HG03064 (cell line): Measurements from ENCODE around the gene MAD1L1.
"Not testable (repeated sequence)": the region's sequence is repeated elsewhere in the genome, so short reads cannot be mapped to it uniquely, and the experiment has no call there.

Experiments used
- ATAC-seq: cut with Tn5 transposase; IDR thresholded peaks from one replicate; pipeline ENCODE4 v1.9.1; 2021; ENCODE audit warnings: low read depth; ENCODE audit not compliant: unreplicated experiment

The MAD1L1 gene

DNA sequence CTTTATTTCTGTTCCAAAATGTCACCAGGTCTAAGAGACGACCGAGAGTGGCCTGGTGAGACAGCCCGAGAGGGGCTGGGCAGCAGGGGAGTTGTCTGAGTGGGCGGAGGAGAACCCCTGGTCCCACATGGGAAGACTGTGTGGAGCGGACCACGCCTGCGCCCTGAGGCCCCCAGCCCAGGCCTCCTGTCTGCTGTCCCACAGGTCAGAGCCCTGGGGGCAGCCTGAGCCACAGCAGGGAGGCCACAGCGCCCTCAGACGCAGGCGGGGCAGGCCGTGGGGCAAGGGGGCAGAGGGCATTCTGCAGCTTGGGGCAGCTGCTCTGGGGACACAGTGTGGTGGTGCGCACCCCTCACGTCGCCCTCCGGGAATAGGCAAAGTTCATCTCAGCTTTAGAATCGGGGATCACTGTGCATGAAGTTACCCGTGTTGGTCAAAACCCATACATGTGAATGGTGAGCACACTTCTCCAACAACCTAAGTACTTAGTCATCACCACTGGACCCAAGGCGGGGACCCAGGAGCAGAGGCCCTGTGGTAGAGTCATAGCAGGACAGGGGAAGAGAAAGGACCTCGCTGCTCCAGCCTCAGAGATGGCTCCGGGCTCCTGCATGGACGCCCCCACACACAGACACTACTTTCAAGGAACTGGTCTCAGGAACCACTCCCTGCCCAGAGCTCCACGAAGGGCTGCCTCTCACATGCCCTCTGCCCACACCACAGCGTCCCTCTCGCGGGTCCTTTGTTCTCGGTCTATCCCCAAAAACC is 348.0 kb downstream of the MAD1L1 start:
- ATAC-seq, result no peak

DNA sequence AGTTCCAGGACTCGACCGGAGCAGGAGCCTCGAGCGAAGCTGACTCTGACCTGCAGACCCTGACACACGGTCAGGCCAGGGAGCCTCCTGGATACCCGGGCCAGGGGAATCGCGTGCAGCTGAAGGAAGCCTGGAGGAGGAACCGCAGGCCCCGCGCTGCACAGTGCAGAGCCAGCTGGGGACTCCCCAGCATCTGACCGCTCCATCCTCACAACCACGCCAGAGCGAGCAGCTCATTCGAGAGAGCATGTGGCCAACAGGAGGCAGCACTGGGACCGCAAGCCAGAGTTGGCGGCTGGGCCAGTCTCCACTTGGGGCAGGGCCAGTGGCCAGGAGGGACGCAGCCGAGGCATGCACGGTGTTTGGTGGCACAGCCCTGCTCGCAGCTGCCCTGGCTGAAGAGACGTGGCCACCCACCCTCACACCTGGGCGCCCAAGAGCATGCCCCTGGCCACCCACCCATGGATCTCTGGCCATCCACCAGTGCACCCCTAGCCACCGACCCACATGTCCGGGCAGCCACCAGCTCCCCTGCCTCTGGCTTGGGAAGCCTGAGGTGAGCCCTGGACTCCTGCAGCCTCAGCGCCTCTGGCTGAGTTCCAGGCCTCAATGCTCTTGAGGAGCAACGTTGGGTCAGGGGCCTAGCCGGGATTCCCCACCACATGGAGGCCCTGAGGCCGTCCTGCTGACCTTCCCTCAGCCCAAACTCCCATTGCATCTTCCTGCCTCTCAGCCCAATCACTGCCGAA is 348.7 kb downstream of the MAD1L1 start:
- ATAC-seq, result no peak

DNA sequence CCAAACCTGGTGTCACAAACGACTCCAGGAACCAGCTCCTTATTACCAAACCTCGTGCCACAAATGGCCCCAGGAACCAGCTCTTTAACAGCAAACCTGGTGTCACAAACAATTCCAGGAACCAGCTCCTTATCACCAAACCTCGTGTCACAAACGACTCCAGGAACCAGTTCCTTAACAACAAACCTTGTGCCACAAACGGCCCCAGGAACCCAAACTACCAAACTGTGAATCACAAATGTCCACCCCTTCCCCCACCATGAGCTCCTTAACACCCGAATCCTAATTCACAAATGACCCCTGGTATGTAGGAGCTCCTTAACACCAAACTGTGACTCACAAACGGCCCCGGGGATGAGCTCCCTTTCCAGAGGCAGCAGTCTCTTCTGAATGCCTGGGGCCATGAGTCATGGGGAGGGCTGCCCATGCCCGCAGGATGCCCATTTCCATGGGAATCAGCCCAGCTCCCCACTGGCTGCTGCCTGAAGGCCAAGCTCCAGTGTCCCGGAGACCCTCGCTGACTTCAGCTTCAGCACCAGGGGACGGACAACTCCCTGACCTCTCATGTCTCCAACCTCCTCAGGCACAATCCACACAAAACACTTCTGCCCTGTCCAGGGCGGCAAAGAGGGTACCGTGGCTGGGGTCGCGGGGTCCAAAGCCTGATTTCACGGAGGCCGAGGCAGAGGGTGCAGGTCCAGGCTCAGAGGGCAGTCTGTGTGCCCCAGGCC is 349.5 kb downstream of the MAD1L1 start:
- no peak for ATAC-seq

DNA sequence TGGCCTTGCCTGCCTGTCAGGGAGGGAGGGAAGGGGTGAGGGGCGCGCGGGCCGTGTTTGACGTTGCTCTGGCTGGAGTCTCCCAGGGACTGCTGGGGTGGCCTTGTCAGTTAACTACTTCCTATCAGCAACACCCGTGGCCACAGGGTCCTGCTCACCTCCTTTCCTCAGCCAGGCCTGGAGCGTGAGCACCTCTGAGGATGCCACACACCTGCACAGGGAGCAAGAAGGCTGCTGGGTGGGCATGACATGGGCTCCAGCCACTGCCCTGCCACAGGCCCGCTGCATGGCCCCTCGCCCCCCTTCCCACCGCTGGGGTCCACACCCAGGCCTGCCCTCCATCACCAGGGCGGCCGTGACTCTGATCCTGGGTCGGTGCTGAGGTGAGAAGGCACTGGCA is 350.3 kb downstream of the MAD1L1 start:
- ATAC-seq, result no peak

DNA sequence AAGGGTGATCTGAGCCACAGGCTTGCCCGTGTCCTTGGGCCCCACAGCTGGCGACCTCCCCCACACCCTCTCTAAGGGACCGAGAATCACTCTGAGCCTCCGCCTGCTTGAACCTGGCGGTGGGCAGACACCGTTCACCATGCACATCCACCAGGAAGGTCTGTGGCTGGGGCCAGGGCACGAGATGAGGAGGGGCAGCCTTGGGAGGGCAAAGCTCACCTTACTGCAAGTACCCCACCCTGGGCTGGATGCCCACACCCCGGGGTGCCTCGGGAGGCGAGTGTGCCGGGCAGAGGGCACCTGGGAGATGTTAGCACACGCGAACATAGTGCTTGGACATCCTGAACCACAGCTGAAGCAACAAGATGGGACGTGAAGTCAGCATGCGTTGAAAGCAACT is 350.8 kb downstream of the MAD1L1 start:
- no peak for ATAC-seq

DNA sequence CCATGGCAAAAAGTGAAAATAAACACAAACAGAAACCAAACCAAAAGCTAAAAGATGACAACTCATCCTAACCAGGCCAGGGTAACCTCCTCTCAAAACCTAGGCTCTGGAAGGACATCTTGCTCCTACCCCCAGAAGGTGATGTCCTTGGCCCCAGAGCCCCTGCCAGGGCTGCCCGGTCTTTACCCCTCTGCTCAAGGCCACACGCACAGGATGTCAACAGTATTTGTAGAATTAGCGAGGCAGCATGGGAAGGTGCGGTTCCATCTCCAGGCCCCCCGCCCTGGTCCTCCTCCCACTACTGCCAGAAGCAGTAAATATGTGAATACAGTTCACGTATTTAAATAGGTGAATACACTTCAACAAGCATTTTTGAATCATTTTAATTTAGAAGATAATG is 356.1 kb downstream of the MAD1L1 start:
- not testable (repeated sequence) for ATAC-seq

DNA sequence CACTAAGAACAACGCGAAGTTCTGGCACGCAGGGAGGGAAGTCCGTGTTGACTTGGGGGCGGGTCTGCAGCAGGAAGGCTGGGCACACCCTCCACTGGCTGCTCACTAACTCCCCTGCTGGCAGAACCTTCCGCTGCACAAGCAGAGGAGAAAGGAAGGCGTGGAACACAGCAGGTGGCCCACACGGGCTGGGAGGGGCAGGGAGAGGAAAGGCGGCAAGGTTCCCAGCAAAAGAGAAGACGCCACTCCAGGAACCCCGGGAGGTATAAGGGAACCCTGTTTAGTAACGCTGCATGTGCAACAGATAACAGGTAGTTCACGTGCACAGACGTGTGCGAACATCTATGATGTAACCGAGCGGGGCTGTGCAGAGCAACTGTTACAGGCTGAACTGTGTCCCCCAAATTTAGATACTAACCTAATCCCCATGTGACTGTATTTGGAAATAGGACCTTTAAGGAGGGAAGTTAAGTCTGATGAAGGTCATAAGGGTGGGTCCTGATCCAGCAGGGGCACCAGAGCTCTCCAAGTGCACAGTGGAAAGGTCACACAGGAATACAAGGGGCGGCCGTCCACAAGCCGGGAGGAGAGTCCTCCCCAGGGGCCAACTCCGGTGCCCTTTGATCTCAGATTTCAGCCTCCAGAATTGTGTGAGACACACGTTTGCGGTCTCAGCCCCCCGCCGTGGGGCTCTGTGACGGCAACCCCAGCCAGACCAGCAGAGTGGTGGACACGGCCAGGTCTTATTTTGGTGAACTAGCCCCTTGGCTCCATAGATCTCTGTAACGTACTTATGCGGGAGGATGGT is 357.1 kb downstream of the MAD1L1 start:
- ATAC-seq, result not testable (repeated sequence)

DNA sequence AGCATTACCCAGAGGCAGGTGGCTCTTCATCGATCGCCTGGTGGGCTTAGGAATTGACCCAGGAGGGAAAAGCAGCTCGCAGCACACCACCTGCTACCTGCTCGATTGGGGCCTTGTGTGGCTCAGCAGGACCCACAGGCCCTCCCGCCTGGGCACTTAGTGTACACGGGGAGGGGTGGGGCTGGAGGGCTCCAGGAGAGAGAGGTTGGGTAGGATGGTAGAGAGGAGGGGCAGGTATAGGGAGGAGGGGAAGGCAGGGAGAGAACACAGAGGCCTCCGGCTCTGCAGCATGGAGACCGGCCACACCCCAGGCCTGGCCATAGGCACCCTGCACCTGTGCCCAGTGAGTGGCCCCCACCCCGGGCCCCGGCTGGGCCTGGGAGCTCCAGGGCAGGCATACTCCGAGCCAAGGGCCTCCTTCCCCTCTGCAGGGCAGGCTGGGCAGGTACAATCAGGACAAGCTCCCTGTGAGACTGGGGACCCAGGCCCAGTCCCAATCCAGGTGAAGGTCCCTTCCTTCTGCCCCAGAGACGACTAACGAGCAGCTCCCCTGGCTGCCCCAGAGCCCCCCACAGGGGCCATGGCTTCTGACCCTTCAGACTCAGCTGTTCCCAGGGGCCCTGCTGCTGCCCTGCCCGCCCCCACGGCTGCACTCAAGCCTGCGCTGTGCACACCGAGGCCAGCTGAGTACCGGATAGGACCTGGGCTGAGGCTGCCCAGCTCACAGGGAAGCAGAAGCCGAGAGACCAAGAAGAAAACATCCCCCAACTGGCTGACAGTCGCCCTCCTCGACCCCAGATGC is 358.0 kb downstream of the MAD1L1 start:
- not testable (repeated sequence) for ATAC-seq

DNA sequence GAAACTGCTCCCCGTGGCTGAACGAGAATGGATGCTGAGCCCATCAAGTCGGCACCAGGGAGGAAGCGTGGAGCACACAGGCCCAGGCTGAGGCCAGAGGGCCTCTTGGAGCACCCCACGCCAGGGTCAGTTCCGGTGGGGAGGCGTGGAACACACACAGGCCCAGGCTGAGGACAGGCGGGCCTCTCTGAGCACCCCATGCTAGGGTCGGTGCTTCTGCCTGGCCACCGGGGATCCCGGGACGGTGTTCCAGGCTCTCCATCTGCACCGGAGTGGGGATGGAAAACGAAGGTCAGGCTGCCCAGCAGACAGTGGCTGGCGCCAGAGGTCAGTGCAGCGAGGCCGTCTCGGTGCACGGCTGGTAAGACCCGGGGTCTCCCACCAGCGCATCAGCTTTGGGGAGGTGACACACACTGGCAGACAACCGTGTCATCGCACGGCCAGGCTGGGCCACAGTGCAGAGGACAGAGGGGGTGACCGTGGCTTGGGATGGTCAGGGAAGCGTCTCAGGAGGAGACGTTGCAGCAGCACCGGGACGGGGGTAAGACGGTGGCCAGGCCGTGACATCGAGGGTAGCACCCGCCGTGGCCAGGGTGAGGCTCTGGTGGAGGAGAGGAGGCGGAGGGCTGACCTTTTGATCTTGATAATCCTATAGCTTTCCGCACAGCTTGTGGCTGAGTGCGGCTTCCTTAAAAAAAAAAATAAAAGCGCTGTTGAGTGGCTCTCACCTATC is 358.7 kb downstream of the MAD1L1 start:
- no peak for ATAC-seq

DNA sequence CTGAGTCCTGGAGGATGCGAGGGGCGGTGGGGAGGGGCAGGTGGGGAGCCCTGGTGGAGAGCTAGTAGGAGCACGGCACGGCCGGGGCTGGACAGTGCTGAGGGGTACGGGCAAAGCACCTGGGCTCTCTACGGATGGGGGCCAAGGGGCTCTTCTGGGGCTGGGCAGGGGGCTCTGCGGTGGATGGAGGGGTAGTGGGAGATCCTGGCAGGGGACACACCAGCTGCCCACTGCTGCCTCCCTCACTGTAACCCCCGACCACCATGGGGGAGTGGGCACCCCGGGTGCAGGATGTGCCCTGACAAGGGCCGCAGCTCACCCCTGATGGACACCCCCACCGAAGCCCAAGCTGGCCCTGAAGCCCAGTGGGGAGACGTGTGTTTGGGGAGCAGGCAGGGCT is 359.3 kb downstream of the MAD1L1 start:
- no peak for ATAC-seq

DNA sequence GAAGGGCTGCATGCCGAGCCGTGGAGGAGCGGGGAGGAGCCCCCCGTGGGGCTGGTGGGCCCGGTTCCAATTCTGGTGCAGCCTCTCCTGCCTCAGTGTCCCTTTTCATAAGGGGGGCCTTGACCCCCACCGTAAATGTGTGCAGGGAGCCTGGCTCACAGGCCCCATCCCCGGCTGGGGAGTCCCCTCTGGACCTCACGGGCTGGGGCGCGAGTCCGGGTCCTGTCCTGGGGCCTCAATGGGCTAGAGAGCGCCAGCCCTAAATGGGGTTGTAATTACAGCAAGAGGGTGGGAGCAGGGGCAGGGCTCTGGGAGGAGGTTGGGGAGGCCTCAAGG is 359.7 kb downstream of the MAD1L1 start:
- ATAC-seq, result no peak

DNA sequence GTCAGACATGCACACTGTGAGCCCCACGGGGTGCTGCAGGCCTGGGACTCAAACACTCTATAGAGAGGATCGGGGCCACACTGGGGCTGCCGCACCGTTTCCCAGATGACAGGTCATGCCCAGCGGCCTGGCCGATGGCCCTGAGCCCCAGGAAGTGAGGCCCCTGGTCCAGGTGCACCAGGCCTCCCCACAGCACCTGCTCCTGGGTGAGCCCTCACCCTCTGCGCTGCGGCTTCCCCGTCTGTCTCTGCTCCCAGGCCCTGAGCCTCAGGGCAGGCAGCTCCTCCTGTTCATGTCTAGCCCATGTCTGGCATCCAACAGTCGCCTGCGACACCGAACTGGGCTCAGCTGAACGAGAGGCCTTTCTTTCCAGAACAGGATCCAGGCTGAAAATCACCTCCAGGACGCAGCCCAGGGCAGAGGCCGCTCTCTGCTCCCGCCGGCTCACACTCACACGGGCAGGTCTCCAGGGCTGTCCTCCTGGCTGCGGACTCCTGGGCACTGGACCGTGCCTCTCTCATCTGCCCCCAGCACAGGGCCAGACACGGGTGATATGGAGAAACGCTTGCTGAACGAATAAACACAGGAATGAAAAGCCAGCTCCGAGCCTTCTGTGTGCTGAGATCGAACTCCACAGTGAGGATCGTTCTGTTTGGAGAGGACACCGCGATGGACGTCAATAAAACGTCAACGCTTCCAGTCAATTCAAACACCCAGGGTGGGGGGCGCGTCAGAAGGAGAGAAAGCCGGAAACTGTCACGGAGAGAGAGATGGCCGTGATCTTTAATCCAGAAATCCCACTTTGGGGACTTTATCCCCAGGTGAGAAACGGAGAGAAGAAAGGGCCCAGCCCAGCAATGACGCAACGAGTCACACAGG is 360.3 kb downstream of the MAD1L1 start:
- ATAC-seq, result no peak

DNA sequence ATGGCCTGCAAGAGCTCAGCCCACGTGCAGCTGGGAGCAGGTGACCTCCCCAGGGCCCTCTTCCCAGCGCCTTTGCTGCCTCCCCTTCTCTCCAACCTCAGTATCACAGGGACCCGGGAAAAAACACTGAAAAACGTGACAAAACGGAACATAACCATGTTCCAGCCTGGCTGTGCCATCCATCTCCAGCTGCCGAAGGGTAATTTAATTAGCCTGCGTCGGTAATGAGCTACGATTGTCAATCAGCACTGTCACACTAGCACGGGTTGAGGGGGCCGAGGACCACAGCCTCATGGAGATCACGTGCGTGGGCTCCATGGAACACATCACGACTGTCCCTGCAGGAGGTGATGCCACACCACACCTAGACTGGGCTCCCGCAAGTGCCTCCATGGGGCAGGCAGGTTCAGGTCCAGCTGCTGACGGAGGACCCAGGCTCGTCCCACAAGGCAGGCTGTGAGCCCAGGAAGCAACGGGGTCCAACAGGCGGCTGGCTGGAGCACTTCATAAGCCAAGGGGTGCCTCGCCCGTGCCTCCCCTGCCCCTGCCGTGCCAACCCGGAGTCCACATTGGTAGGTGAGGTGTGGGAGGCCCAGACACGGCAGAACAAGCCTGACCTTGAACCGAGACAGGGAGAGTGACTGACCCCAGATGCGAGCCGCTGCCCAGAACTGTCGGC is 363.2 kb downstream of the MAD1L1 start:
- no peak for ATAC-seq

DNA sequence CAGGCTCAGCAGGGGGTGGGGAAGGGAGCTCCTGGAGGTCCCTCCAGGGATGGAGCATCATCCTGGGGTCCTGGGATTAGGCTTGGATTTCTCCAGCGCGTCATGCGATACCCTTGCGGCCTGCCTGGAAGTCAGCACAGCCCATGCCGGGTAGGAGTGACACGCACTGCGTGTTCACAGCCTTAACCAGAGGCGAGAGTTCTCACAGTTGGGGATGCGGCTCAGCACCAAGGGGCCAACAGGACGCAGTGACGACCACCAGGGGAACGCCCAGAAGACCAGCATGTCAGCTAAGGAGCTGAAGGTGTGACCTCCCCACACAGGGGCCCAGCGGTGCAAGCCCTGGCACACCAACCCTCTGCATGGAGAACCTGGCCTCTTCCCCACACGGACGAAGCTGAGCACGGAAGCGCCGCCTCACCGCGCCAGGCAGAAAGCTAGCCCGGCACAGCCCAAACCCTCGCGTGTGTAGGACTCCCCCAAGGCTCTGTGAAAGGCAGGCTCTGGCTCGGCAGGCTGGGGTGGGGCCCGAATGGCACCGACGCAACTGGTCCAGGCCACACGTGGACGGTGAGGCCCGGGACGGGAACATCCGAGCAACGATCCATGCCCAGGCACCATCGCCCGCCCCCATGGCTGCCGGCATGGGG is 364.1 kb downstream of the MAD1L1 start:
- ATAC-seq, result no peak

DNA sequence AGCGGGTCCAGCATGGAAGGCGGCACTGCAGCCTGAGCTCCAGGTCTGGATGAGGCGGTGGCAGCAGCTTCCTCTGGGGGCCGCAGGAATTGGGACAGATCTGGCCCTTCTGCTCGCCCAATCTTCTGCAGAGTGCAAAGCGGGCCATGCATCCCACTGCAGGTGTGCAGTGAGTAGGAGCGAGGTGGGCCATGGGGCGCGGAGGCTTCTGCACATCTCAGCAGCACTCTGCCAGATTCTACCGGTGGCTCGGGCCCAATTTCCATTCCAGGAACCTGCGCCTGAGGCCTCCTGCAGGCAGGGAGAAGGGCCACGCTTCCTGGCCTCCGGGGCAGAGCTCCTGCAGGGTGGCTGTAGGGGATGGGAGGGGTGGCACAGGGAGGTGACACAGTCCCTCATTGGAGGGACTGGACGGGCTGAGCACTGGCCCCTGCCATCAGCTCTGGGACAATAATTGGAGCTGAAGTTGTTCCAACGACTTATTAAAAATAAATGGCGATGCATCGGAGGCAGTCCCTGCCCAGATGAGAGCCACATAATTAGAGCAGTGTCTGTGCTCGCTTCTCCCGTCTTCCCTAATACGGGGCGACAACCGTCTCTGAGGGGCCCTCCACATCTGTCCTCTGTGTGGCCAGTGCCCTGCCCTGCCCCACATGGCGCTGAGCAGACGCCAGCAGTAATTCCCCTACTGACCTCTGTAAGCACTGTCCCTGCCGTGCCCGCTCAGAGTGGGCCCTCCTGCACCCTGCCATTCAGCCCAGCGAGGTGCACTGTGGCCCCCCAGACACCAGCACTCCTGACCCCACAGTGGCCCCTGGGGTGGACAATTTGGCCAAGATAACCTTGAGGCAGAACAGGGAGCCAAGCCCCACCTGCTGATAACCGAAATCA is 365.1 kb downstream of the MAD1L1 start:
- ATAC-seq, result no peak

DNA sequence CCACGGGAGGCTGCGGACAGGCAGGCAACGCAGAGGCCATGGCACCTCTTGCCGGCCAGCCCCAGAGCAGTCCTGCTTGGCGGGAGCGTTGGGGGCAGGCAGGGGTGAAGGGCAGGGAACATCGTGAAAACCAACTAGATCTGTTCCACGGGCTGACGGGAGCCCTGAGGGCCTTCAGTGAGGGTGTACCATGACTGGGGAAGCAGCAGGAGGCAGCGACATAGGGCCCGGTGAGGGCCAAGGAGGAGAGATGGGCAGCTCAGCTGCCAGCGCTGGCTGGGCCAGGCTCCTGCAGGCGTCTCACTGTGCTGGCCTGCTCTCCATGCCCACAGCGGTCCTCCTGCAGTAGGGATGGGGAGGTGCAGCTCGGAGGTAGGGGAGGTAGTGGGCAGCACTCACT is 366.1 kb downstream of the MAD1L1 start:
- ATAC-seq, result no peak
